Keratinocyte (primary cell): ENCODE results near the gene SH2D4B.

Experiments
- CTCF ChIP-seq, 3 experiments: IDR thresholded peaks in 1 of 3; conservative IDR thresholded peaks in 1 of 3; optimal IDR thresholded peaks in 1 of 3; 2 replicates in 2 of 3; 3 replicates in 1 of 3; pipeline versions ENCODE3 to v1.5.1; 2011; ENCODE audit warnings: low read length in 3 of 3, mild to moderate bottlenecking in 3 of 3, moderate library complexity in 2 of 3, control low read depth in 1 of 3, inconsistent platforms in 1 of 3; ENCODE audit not compliant: insufficient read depth in 2 of 3; ENCODE audit errors: extremely low read depth in 1 of 3
- EZH2 ChIP-seq: IDR thresholded peaks from one replicate; pipeline ENCODE4 v1.6.1; 2012; ENCODE audit warnings: inconsistent platforms, mild to moderate bottlenecking, low read length, moderate library complexity

- TF ChIP-seq CTCF (optimal IDR thresholded peaks at IDR 0.05 in 1 of 3, IDR thresholded peaks at IDR 0.05 in 1 of 3, conservative IDR thresholded peaks at IDR 0.05 in 1 of 3; ENCODE audit: extremely low read depth in 1 of 3, insufficient read depth in 2 of 3, low read length in 3 of 3) (no peak), EZH2 (no peak)
These were observed 31.5 kb upstream of the SH2D4B start for GRCh38 chr10:80506189-80506575.
